HT-29 (cell line): ENCODE data around the gene MAFB. TPM values are rescaled to one million over a fixed set of nuclear protein-coding genes. Genes with fewer than 3 reads are reported as not detected.

Source experiments
- DNase-seq: peaks from one replicate; pipeline ENCODE4 v3.0.0-alpha.2; 2015; ENCODE audit warnings: low spot score
- total RNA-seq: library from RNA; depleted of rRNA; stranded (reverse); fragments of >200 nt; shearing (Covaris generic); gene quantifications from 2 replicates; pipeline ENCODE4 v1.2.3, GENCODE V29; 2014

The MAFB gene
- total RNA-seq, 1 experiment from 2014 or later: 0.53 TPM

- no peak for DNase-seq
Observed at GRCh38 chr20:40703975-40704530, 15.0 kb upstream of the MAFB start.

- peak; percentile 31 for DNase-seq
Observed at GRCh38 chr20:40702504-40702903, 13.5 kb upstream of the MAFB start.

GRCh38 chr20:40698744-40699143 is 9.7 kb upstream of the MAFB start:
- no peak for DNase-seq

GRCh38 chr20:40698281-40698680 is 9.2 kb upstream of the MAFB start:
- DNase-seq: no peak

- no peak for DNase-seq
Observed at GRCh38 chr20:40697541-40697940, 8.5 kb upstream of the MAFB start.

- DNase-seq: no peak
Observed at GRCh38 chr20:40695214-40695613, 6.2 kb upstream of the MAFB start.

GRCh38 chr20:40694246-40694645 is 5.2 kb upstream of the MAFB start:
- no peak for DNase-seq

- DNase-seq: no peak
Observed at GRCh38 chr20:40692240-40693011, 3.4 kb upstream of the MAFB start.

GRCh38 chr20:40691566-40692239 is 2.7 kb upstream of the MAFB start:
- DNase-seq: no peak

- no peak for DNase-seq
Observed at GRCh38 chr20:40690836-40691565, 2.0 kb upstream of the MAFB start.

GRCh38 chr20:40689943-40690835 is 1.2 kb upstream of the MAFB start:
- DNase-seq: peak; percentile 94

- DNase-seq: no peak
Observed at GRCh38 chr20:40688129-40689099, 622 bp downstream of the MAFB start.

GRCh38 chr20:40687384-40688128 is 1.5 kb downstream of the MAFB start:
- DNase-seq: peak; percentile 70

- no peak for DNase-seq
Observed at GRCh38 chr20:40686893-40687292, 2.1 kb downstream of the MAFB start.

GRCh38 chr20:40686434-40686882 is 2.6 kb downstream of the MAFB start:
- no peak for DNase-seq

- no peak for DNase-seq
Observed at GRCh38 chr20:40685349-40685748, 3.7 kb downstream of the MAFB start.

GRCh38 chr20:40683894-40684268 is 5.2 kb downstream of the MAFB start:
- DNase-seq: no peak

- no peak for DNase-seq
Observed at GRCh38 chr20:40683221-40683893, 5.7 kb downstream of the MAFB start.
